Epithelial cell of alveolus of lung (primary cell): ENCODE data around the gene DGKQ. TPM values are rescaled to one million over a fixed set of nuclear protein-coding genes. Genes with fewer than 3 reads are reported as not detected.

Experiments used
- total RNA-seq: library from RNA; depleted of rRNA; stranded (reverse); fragments of >200 nt; gene quantifications from 2 replicates; pipeline ENCODE4 v1.2.1, GENCODE V29; 2015

The DGKQ gene, protein sequence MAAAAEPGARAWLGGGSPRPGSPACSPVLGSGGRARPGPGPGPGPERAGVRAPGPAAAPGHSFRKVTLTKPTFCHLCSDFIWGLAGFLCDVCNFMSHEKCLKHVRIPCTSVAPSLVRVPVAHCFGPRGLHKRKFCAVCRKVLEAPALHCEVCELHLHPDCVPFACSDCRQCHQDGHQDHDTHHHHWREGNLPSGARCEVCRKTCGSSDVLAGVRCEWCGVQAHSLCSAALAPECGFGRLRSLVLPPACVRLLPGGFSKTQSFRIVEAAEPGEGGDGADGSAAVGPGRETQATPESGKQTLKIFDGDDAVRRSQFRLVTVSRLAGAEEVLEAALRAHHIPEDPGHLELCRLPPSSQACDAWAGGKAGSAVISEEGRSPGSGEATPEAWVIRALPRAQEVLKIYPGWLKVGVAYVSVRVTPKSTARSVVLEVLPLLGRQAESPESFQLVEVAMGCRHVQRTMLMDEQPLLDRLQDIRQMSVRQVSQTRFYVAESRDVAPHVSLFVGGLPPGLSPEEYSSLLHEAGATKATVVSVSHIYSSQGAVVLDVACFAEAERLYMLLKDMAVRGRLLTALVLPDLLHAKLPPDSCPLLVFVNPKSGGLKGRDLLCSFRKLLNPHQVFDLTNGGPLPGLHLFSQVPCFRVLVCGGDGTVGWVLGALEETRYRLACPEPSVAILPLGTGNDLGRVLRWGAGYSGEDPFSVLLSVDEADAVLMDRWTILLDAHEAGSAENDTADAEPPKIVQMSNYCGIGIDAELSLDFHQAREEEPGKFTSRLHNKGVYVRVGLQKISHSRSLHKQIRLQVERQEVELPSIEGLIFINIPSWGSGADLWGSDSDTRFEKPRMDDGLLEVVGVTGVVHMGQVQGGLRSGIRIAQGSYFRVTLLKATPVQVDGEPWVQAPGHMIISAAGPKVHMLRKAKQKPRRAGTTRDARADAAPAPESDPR
- 8.7 and 11.4 TPM in 2 replicates for total RNA-seq

DNA sequence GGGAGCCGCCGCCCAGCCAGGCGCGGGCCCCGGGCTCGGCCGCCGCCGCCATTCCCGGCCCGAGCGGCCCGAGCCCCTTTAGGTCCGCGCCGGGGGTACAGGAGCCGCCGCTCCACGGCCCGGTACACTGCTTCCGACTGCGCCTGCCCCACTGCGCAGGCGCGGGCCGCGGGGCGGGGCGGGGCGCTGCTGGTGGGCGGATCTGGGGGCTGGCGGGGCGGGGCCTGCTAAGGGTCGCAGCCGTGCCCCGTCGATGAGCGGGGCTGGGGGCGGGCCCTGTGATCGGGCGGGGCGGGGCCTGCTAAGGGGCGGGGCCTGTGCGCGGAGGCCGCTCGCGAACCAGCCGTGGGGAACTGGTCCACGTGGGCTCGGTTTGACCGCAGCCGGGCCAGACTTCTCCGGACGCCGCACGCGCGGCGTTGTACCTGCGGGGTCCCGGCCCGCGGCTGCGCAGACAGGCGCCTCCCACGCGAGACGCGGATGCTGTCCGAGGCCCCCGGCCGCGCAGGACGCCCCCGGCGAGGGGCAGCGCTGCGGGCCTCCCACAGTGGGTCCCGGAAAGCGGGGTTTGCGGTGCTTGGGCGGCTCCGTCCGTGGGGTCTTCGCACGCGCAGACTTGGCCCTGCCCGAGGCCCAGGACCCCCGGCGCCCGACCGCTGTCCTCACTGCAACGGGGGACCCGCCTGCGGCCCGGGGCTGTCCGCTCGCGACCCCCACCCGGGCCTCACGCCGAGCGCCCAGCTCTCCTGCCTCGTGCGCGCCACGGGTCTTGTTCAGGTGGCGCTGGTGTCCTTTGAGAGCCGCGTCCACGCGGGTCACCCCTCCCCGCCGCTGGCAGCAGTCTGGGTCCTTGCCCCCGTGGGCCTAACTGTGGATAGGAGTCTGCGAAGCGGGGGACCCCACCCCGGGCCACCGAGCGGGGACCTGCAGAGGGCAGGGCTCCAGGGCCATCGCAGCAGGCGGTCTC lies at the start of gene DGKQ:
TSS of gene DGKQ (minus strand) at position 139 of the 967 bp plus-strand sequence. CDS start at position 52, 87 bp downstream.

DNA sequence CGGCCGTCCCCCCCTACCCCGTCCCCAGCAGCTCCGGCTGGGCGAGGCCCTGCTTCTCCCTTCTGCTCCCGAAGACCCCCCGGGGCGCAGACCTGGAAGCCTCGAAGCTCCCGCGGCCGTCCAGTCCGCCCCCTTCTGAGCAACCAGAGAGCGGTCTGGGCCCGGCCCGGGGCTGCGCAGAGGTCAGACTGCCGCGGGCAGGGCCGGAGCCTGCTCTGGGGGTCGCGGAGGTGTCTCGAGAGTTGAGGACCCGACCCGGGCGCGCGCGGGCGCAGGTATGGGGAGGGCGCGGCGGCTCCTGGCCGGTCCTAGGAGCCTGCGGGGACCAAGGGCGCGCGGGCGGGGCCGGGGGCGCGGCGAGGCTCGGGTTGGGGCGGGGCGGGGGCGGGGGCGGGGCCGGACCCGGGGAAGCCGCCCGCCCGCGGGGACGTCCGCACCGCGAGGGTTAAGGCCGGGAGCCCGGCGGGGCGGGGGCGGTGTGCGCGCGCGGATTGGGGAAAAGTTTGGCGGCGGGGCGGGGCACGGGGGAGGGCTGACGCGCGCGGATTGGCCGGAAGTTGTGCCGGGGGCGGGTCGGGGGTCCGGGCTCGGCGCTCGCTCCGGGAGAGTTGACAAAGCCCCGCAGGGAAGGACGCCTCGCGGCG lies 37.8 kb upstream of the DGKQ start, which contains the start of gene FGFRL1:
TSS of gene FGFRL1 (plus strand) at position 605 of the 644 bp plus-strand sequence. CDS start 860 bp downstream, outside the sequence.

DNA sequence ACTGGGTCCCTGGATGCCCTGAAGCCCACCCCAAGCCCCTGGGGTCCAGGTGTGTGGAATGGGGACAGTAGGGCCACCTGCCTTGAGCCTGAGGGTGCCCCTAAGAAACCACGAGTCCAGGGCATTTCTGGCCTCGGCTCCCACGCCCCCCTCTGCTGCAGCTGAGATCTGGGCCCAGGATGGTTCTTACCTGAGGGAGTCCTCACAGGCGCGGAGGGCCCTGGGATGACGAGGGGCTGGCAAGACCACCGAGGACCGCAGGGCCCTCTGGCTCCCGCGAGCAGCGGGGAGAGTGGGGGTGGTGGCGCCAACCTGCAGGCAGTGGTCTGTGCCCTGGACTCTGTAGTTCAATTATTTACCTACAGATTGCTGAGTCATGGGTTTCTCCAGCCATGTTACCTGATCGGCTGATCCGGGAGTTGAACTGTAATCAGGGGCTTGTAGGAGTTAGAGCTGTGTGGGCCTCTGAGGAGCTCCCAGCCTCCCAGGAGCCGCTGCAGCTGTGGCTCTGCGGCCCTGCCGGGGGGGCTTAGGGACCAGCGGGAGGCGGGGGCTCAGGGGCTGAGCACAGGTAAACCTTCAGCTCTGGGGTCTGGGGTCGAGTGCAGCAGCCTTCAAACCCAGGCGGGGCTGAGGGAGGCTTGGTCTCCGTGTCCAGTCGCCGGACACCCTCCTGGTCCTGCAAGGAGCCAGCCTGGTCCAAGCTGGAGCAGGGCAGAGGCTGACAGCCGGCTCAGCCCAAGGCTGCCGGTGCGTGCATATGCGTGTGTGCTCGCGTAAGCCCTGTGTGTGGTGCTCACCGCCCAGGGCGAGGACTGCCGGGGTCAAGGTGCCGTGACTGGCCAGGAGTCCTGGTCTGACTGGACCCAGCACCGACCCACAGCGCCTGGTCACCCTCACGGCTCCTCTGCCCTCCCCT lies 20.0 kb upstream of the DGKQ start, which contains the start of gene SLC26A1:
TSS of gene SLC26A1 (minus strand) at position 294 of the 919 bp plus-strand sequence. CDS start 1,701 bp downstream, outside the sequence.

DNA sequence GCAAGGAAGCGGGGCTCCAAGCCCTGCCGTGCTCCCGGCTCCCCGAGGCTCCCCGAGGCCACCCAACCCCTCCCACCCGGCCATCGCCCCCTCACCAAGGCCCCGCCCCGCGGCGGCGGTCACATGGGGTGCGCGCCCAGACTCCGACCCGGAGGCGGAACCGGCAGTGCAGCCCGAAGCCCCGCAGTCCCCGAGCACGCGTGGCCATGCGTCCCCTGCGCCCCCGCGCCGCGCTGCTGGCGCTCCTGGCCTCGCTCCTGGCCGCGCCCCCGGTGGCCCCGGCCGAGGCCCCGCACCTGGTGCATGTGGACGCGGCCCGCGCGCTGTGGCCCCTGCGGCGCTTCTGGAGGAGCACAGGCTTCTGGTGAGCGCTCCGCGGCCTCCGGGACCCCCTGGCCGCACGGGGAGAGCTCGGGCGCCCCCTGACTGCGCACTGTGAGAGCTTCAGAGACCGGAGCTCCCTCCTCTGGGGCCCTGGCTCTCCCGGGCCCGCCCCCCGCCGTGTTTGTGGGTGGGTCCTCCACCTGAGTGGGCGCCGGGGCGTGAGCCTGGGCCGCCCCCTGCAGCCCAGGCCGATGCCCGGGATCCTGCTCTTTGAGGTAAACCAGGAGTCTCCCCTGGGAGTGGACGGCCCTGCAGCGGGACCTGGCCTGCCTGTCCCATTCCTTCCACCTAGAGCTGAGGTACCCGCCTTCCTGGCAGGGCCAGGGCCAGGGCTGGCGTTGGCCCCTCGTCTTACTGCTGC lies 13.7 kb upstream of the DGKQ start, which contains the start of gene IDUA:
TSS of gene IDUA (plus strand) at position 166 of the 745 bp plus-strand sequence. CDS start at position 207, 41 bp downstream.

DNA sequence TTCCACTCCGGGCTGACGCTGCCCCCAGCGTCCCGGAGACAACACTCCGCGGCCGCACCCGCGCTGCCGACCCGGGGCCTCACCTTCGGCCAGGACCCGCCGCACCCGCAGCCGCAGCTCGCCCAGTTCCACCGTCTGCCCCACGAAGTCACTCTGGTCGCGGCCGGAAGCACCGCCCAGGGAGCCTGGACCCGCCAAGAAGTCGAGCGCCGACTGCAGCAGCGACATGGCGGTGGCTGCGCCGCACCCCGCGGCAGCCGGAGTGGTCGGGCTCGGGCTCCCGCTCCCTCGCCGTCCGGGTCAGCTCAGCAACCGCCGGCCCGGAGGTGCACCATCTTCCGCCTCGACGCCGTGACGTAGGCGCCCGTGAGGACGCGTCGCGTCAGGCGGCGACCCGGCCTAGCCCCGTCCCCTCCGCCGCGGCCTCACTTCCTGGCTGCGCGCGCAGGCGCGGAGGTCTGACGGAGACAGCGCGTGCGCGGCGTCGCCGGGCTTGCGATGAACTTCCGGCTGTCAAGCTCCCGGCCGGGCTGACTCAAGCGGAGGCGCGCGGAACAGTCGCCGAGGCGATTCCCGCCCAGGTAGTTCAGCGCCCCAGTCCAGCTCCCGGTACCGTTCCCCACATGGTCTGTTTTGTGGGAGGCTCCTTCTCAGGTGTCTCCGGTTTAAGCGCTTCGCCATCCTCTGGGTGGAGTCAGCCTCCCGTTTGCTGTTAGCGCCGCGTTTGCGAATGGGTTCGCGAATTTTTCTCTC lies 41.2 kb downstream of the DGKQ start, which contains the start of the genes GAK and TMEM175:
TSS of gene GAK (minus strand) at position 357 of the 753 bp plus-strand sequence. CDS start at position 228, 129 bp downstream.
TSS of gene TMEM175 (plus strand) at position 501 of the 753 bp plus-strand sequence. CDS start 15,280 bp downstream, outside the sequence.

Other genes starting within 250 kb of the DGKQ start
- 0.24 TPM in 1 of 2 replicates, not detected in the other for gene CPLX1, start 147.4 kb downstream of the DGKQ start, total RNA-seq
- 64.1 and 77.5 TPM in 2 replicates for gene GAK, start 41.3 kb downstream of the DGKQ start, total RNA-seq
- 11.0 and 33.9 TPM in 2 replicates for gene TMEM175, start 41.1 kb downstream of the DGKQ start, total RNA-seq
- gene IDUA, start 13.5 kb upstream of the DGKQ start, total RNA-seq = 3.7 and 7.2 TPM in 2 replicates
- not detected in 2 replicates for gene SLC26A1, start 19.8 kb upstream of the DGKQ start, total RNA-seq
- 33.1 and 34.7 TPM in 2 replicates for gene FGFRL1, start 38.1 kb upstream of the DGKQ start, total RNA-seq
- gene RNF212, start 140.0 kb upstream of the DGKQ start, total RNA-seq = not detected in 2 replicates
- 194 and 850 TPM in 2 replicates for gene SPON2, start 199.0 kb upstream of the DGKQ start, total RNA-seq